ENCODE measurements around the gene ASB14. TPM values are rescaled to one million over a fixed set of nuclear protein-coding genes. Genes with fewer than 3 reads are reported as not detected.
"Not testable (repeated sequence)": the region's sequence is repeated elsewhere in the genome, so short reads cannot be mapped to it uniquely, and the experiment has no call there.

ASB14 gene
- total RNA-seq: under 1 TPM in 1 of 2 donors, not detected in 1; 0.13 TPM
- polyA plus RNA-seq (ENCODE audit: insufficient read length in 6 of 6): 1 to 10 TPM; 1.4 to 2.4 (median 1.7) TPM
- long read RNA-seq, donor 1, partial matches to known transcripts: 0 of 1 reads
- long read RNA-seq, donor 1, other reads (novel, unspliced or antisense): 0 of 1 reads
- long read RNA-seq, donor 2: 0 reads
- long read RNA-seq, donor 3: 0 reads
- long read RNA-seq, donor 4: 0 reads
- long read RNA-seq, donor 5: 0 reads
- long read RNA-seq, donor 6: 0 reads
- long read RNA-seq, donor 7, partial matches to known transcripts: 10 of 15 reads
- long read RNA-seq, donor 7, other reads (novel, unspliced or antisense): 5 of 15 reads
- long read RNA-seq, donor 8: 0 reads
- long read RNA-seq, donor 9: 0 reads
- long read RNA-seq, donor 10: 0 reads
- long read RNA-seq, donor 11: 0 reads
- long read RNA-seq, donor 12: 0 reads

- Histone ChIP-seq H3K36me3 (no peaks in the 10 kb centered on the region), H3K4me1 (no peaks in the 10 kb centered on the region), H3K27me3 (no peaks in the 10 kb centered on the region), H3K27ac (no peak within 1 kb of the TSS), H3K4me3 (no peak within 1 kb of the TSS), H3K9me3 (no peaks in the 10 kb centered on the region)
- ATAC-seq (no peak), DNase-seq (no peak)
- TF ChIP-seq, protein P1, sequence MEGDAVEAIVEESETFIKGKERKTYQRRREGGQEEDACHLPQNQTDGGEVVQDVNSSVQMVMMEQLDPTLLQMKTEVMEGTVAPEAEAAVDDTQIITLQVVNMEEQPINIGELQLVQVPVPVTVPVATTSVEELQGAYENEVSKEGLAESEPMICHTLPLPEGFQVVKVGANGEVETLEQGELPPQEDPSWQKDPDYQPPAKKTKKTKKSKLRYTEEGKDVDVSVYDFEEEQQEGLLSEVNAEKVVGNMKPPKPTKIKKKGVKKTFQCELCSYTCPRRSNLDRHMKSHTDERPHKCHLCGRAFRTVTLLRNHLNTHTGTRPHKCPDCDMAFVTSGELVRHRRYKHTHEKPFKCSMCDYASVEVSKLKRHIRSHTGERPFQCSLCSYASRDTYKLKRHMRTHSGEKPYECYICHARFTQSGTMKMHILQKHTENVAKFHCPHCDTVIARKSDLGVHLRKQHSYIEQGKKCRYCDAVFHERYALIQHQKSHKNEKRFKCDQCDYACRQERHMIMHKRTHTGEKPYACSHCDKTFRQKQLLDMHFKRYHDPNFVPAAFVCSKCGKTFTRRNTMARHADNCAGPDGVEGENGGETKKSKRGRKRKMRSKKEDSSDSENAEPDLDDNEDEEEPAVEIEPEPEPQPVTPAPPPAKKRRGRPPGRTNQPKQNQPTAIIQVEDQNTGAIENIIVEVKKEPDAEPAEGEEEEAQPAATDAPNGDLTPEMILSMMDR (IDR thresholded peaks at IDR 0.05): no peak
- intact Hi-C loops (cut with DNase I): no loop called here
Measured at GRCh38 chr3:57292159-57292896, at the start of gene ASB14. Gene ASB14, minus strand, starts transcription at chr3:57292685. Its CDS starts 652 bp downstream, at chr3:57292033.

DNA sequence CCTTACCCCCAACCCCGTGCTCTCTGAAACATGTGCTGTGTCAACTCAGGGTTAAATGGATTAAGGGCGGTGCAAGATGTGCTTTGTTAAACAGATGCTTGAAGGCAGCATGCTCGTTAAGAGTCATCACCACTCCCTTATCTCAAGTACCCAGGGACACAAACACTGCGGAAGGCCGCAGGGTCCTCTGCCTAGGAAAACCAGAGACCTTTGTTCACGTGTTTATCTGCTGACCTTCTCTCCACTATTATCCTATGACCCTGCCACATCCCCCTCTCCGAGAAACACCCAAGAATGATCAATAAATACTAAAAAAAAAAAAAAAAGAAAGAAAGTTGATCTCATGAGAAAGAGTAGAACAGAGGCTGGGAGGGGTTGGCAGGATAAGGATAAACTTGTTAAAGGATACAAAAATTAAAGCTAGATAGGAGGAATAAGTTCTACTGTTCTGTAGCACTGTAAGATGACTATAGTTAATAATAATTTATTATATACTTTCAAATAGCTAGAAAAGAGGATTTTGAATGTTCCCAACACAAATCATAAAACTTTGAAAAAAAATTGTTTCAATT is 46.7 kb upstream of the ASB14 start:
- intact Hi-C loops (cut with DNase I); H3K36me3 ChIP-seq; H3K4me3 ChIP-seq; DNase-seq; ATAC-seq; H3K27me3 ChIP-seq; H3K27ac ChIP-seq; H3K9me3 ChIP-seq; H3K4me1 ChIP-seq: not testable (repeated sequence)

GRCh38 chr3:57338272-57339070 is 46.0 kb upstream of the ASB14 start:
- intact Hi-C loops (cut with DNase I); H3K9me3 ChIP-seq; H3K4me3 ChIP-seq; H3K4me1 ChIP-seq; H3K27me3 ChIP-seq; H3K36me3 ChIP-seq; ATAC-seq; H3K27ac ChIP-seq: not testable (repeated sequence)
- peak in 1 of 4 donors; percentile 74 for DNase-seq

DNA sequence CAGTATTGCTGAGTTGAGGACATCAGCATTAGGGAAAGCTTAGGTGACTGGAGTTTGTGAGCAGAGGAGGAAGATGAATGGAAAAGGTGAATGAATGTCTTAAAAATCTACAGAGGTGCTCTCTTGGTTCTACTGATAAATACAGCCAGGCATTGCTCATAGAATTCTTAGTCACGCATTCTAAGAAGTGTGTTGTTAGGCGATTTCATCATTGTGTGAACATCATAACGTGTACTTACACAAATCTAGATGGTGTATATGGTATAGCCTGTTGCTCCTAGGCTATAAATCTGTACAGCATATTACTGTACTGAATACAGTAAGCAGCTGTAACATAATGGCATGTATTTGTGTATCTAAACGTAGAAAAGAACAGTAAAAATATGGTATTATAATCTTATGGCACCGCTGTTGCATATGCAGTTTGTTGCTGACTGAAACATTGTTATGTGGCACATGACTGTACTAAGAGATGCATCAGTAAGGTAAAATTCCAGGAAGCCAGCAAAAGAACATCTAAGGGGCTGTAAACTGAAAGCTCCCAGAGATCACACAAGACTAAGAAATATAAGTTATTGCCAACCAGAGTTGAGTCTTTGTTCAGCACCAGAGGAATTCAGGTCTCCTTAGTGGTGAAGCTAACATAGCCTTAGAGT is 42.9 kb upstream of the ASB14 start:
- TF ChIP-seq, protein P1 (IDR thresholded peaks at IDR 0.05): no peak
- no peak overlapping the region for H3K27ac ChIP-seq
- H3K36me3 ChIP-seq: no peaks in the 10 kb centered on the region
- DNase-seq (no peak), ATAC-seq (no peak)
- H3K27me3 ChIP-seq: no peaks in the 10 kb centered on the region
- no peaks in the 10 kb centered on the region for H3K9me3 ChIP-seq
- H3K4me3 ChIP-seq: no peak overlapping the region
- no peaks in the 10 kb centered on the region for H3K4me1 ChIP-seq
- intact Hi-C loops (cut with DNase I): no loop called here

- Histone ChIP-seq H3K27me3 (no peaks in the 10 kb centered on the region), H3K4me3 (no peak overlapping the region), H3K36me3 (no peaks in the 10 kb centered on the region), H3K9me3 (no peaks in the 10 kb centered on the region), H3K27ac (no peak overlapping the region), H3K4me1 (no peaks in the 10 kb centered on the region)
- no peak for DNase-seq
- intact Hi-C loops (cut with DNase I): no loop called here
- TF ChIP-seq, protein P1 (IDR thresholded peaks at IDR 0.05): no peak
- no peak for ATAC-seq
Measured at GRCh38 chr3:57331078-57331610, 38.7 kb upstream of the ASB14 start.

- ATAC-seq; DNase-seq; H3K9me3 ChIP-seq; H3K4me1 ChIP-seq; H3K27ac ChIP-seq; H3K36me3 ChIP-seq; intact Hi-C loops (cut with DNase I); H3K4me3 ChIP-seq; H3K27me3 ChIP-seq: not testable (repeated sequence)
Measured at GRCh38 chr3:57326498-57326897, 34.0 kb upstream of the ASB14 start.

Measured in left lung (tissue), 14 donors.